Activated gamma-delta T cell treated with anti-CD3 and anti-CD28 coated beads, Interleukin-2, amount 50 U/mL, for 16 hours (primary cell): ENCODE measurements around the gene KREMEN1.

ENCODE experiments used
- DNase-seq: peaks from one replicate; pipeline ENCODE4 v3.0.0-alpha.2; 2020; ENCODE audit warnings: low read depth

Gene KREMEN1

GRCh38 chr22:29128891-29129807, 56.3 kb downstream of the KREMEN1 start:
- no peak for DNase-seq

- DNase-seq, result no peak
Observed at GRCh38 chr22:29129808-29130140, 56.9 kb downstream of the KREMEN1 start.

GRCh38 chr22:29130476-29130875, 57.6 kb downstream of the KREMEN1 start:
- DNase-seq, result no peak

- no peak for DNase-seq
Observed at GRCh38 chr22:29133603-29134133, 60.8 kb downstream of the KREMEN1 start.

- no peak for DNase-seq
Observed at GRCh38 chr22:29134448-29134847, 61.6 kb downstream of the KREMEN1 start.

- no peak for DNase-seq
Observed at GRCh38 chr22:29136782-29137700, 64.2 kb downstream of the KREMEN1 start.

- DNase-seq, result no peak
Observed at GRCh38 chr22:29138556-29139305, 65.9 kb downstream of the KREMEN1 start.

GRCh38 chr22:29139965-29140782, 67.3 kb downstream of the KREMEN1 start:
- no peak for DNase-seq

- DNase-seq, result no peak
Observed at GRCh38 chr22:29141078-29141688, 68.3 kb downstream of the KREMEN1 start.

GRCh38 chr22:29142116-29142515, 69.3 kb downstream of the KREMEN1 start:
- no peak for DNase-seq

GRCh38 chr22:29143941-29144785, 71.3 kb downstream of the KREMEN1 start:
- DNase-seq, result no peak

- no peak for DNase-seq
Observed at GRCh38 chr22:29144786-29145160, 71.9 kb downstream of the KREMEN1 start.

GRCh38 chr22:29145321-29146072, 72.7 kb downstream of the KREMEN1 start:
- DNase-seq, result no peak

GRCh38 chr22:29146091-29146560, 73.3 kb downstream of the KREMEN1 start:
- DNase-seq, result no peak

GRCh38 chr22:29146771-29147170, 73.9 kb downstream of the KREMEN1 start:
- DNase-seq, result no peak

- no peak for DNase-seq
Observed at GRCh38 chr22:29147331-29147899, 74.6 kb downstream of the KREMEN1 start.

- no peak for DNase-seq
Observed at GRCh38 chr22:29148036-29148435, 75.2 kb downstream of the KREMEN1 start.

GRCh38 chr22:29148826-29149225, 76.0 kb downstream of the KREMEN1 start:
- no peak for DNase-seq
